SK-N-MC (cell line): ENCODE results near the gene PBX1.

Source experiments
- EZH2 ChIP-seq: fragments of 200-600 bp; sonication (generic); IDR thresholded peaks from one replicate; pipeline ENCODE4 v1.6.1; 2017; ENCODE audit warnings: antibody characterized with exemption
- FOXP2 ChIP-seq: optimal IDR thresholded peaks from 2 replicates; pipeline ENCODE3; 2011; ENCODE audit warnings: mild to moderate bottlenecking, moderate library complexity; ENCODE audit not compliant: insufficient read depth; ENCODE audit errors: extremely low read length, control extremely low read depth
- POLR2AphosphoS5 ChIP-seq: IDR thresholded peaks from 2 replicates; pipeline ENCODE4 v1.6.1; 2012; ENCODE audit warnings: mild to moderate bottlenecking, low read depth, low read length, borderline replicate concordance

GRCh38 chr1:164875518-164875917 is 316.5 kb downstream of the PBX1 start:
- TF ChIP-seq EZH2 (no peak), POLR2AphosphoS5 (no peak), FOXP2 (no peak)
